Motor neuron (in vitro differentiated cells): ENCODE data around the gene CCL15. TPM values are rescaled to one million over a fixed set of nuclear protein-coding genes. Genes with fewer than 3 reads are reported as not detected.

ENCODE experiments used
- ATAC-seq, 8 experiments: fragments of 200-7000 bp; cut with Tn5 transposase; replicated peaks in 6 of 8; 2 replicates each; pipeline ENCODE4 v1.8.0; 2021; ENCODE audit warnings: mild to moderate bottlenecking in 8 of 8, moderate library complexity in 8 of 8
- H3K27ac ChIP-seq, 2 donors: fragments of 250-450 bp; sonication (Bioruptor Pico); 2 replicates each; pipeline ENCODE4 v1.9.0; 2021; ENCODE audit warnings: antibody characterized with exemption in 2 of 2, mild to moderate bottlenecking in 2 of 2, moderate library complexity in 1 of 2
- H3K4me1 ChIP-seq, 2 donors: fragments of 250-450 bp; sonication (Bioruptor Pico); replicated peaks in 1 of 2; 2 replicates each; pipeline ENCODE4 v1.6.1; 2021; ENCODE audit warnings: antibody characterized with exemption in 2 of 2, mild to moderate bottlenecking in 2 of 2, moderate library complexity in 1 of 2
- H3K4me3 ChIP-seq, 5 donors: fragments of 250-450 bp; sonication (Bioruptor Pico); 2 replicates each; pipeline ENCODE4 v1.9.0; 2021; ENCODE audit warnings: antibody characterized with exemption in 5 of 5, mild to moderate bottlenecking in 5 of 5, moderate library complexity in 4 of 5
- WGBS, 10 experiments: fragments of 450-650 bp; shearing (Covaris generic); methylation state at CpG; one replicate each; pipeline ENCODE4 v1.0.0; 2022; 5-methylcytosine and 5-hydroxymethylcytosine counted together
- in situ Hi-C, 9 experiments: fragments of 400-800 bp; cut with MboI; loops; one replicate each; pipeline ENCODE4 v1.15.0; 2021; ENCODE audit warnings: low sequenced_read_pairs in 9 of 9, low pct_unique_long_range_greater_than_20kb in 2 of 9; ENCODE audit not compliant: unreplicated experiment in 9 of 9
- total RNA-seq, 8 experiments: library from RNA; unstranded; fragments of 300-600 nt; gene quantifications; 2 replicates each; pipeline versions ENCODE4 v1.2.3 to v1.2.4, GENCODE V29; 2022

The CCL15 gene
- total RNA-seq, 8 experiments from 2014 or later = 0.21 to 0.47 (median 0.41) TPM; not detected in 5

GRCh38 chr17:35968520-35969054 lies 32.8 kb downstream of the CCL15 start:
- Histone ChIP-seq H3K27ac (no peak overlapping the region), H3K4me1 (no peaks in the 10 kb centered on the region), H3K4me3 (no peak overlapping the region)
- 0 to 78% (median 35%) methylated on average over 1 to 7 of the region's 10 CpGs for WGBS, 10 experiments
- in situ Hi-C loops = loop anchor here in 5 of 9 experiments (25.0 kb wide), 2 partner anchors 169 to 519 kb away; partner anchors contain the start of gene ZNHIT3 (in 4 of the 5)
- ATAC-seq = no peak

GRCh38 chr17:35965272-35965671 lies 36.1 kb downstream of the CCL15 start:
- WGBS, 10 experiments = 40 to 100% (median 84%) methylated on average over 1 to 7 of the region's 7 CpGs; no CpG with 5 or more reads in 1 of the 10 experiments
- Histone ChIP-seq H3K4me3 (no peak overlapping the region), H3K4me1 (no peaks in the 10 kb centered on the region), H3K27ac (no peak overlapping the region)
- in situ Hi-C loops = loop anchor here in 5 of 9 experiments (25.0 kb wide), 2 partner anchors 172 to 522 kb away; partner anchors contain the start of gene ZNHIT3 (in 4 of the 5)
- no peak for ATAC-seq

- Histone ChIP-seq H3K4me1 (no peaks in the 10 kb centered on the region), H3K27ac (no peak overlapping the region), H3K4me3 (no peak overlapping the region)
- 39 to 91% (median 78%) methylated on average over 1 to 6 of the region's 6 CpGs for WGBS, 10 experiments
- in situ Hi-C loops = loop anchor here in 5 of 9 experiments (25.0 kb wide), 2 partner anchors 174 to 524 kb away; partner anchors contain the start of gene ZNHIT3 (in 4 of the 5)
- ATAC-seq = no peak
Observed at GRCh38 chr17:35963663-35964062, 37.7 kb downstream of the CCL15 start.

GRCh38 chr17:35953720-35954119 lies 47.6 kb downstream of the CCL15 start:
- H3K4me3 ChIP-seq = no peak overlapping the region
- WGBS, 10 experiments = 20 to 80% (median 54%) methylated on average over 1 to 4 of the region's 7 CpGs; no CpG with 5 or more reads in 4 of the 10 experiments
- no peaks in the 10 kb centered on the region for H3K4me1 ChIP-seq
- in situ Hi-C loops = loop anchor here in 5 of 9 experiments (25.0 kb wide), 2 partner anchors 184 to 534 kb away; partner anchors contain the start of gene ZNHIT3 (in 4 of the 5)
- no peak for ATAC-seq
- H3K27ac ChIP-seq = no peak overlapping the region

GRCh38 chr17:35949401-35949800 lies 52.0 kb downstream of the CCL15 start:
- H3K27ac ChIP-seq = no peak overlapping the region
- 0 to 100% (median 40%) methylated on average over 1 to 3 of the region's 3 CpGs; no CpG with 5 or more reads in 2 of the 10 experiments for WGBS, 10 experiments
- H3K4me3 ChIP-seq = no peak overlapping the region
- peak in 1 of 8 experiments; percentile 20 for ATAC-seq
- in situ Hi-C loops = loop anchor here in 1 of 9 experiments (25.0 kb wide), 1 partner anchor 112 kb away; no protein-coding TSS in a partner anchor
- no peaks in the 10 kb centered on the region for H3K4me1 ChIP-seq

GRCh38 chr17:35948092-35948491 lies 53.3 kb downstream of the CCL15 start:
- in situ Hi-C loops = loop anchor here in 1 of 9 experiments (25.0 kb wide), 1 partner anchor 111 kb away; no protein-coding TSS in a partner anchor
- H3K27ac ChIP-seq = no peak overlapping the region
- no peak overlapping the region for H3K4me3 ChIP-seq
- 66 to 100% (median 81%) methylated on average over 1 to 7 of the region's 7 CpGs; no CpG with 5 or more reads in 1 of the 10 experiments for WGBS, 10 experiments
- no peaks in the 10 kb centered on the region for H3K4me1 ChIP-seq
- no peak for ATAC-seq

Other genes with a start within 250 kb of the CCL15 start
- gene GAS2L2, start 248.3 kb downstream of the CCL15 start, total RNA-seq = 1 to 10 TPM in 1 of 8 experiments, under 1 TPM in 5, not detected in 2; 0.08 to 1.8 (median 0.22) TPM
- under 1 TPM in 6 of 8 experiments, not detected in 2; 0.33 to 0.85 (median 0.63) TPM for gene C17orf50, start 240.7 kb downstream of the CCL15 start, total RNA-seq
- 10 to 100 TPM in 1 of 8 experiments, 1 to 10 TPM in 1, under 1 TPM in 3, not detected in 3; 0.09 to 11.1 (median 0.32) TPM for gene MMP28, start 205.9 kb downstream of the CCL15 start, total RNA-seq
- 100 to 1,000 TPM in 2 of 8 experiments, 10 to 100 TPM in 6; 40.6 to 190 (median 53.7) TPM for gene TAF15, start 192.1 kb downstream of the CCL15 start, total RNA-seq
- gene HEATR9, start 132.7 kb downstream of the CCL15 start, total RNA-seq = under 1 TPM in 5 of 8 experiments, not detected in 3; 0.08 to 0.18 (median 0.14) TPM
- under 1 TPM in 3 of 8 experiments, not detected in 5; 0.47 to 0.97 (median 0.51) TPM for gene CCL5, start 121.2 kb downstream of the CCL15 start, total RNA-seq
- 1 to 10 TPM in 2 of 8 experiments, under 1 TPM in 5, not detected in 1; 0.21 to 3.7 (median 0.76) TPM for gene RDM1, start 70.8 kb downstream of the CCL15 start, total RNA-seq
- under 1 TPM in 1 of 8 experiments, not detected in 7; 0.66 TPM for gene LYZL6, start 57.8 kb downstream of the CCL15 start, total RNA-seq
- gene CCL16, start 20.1 kb downstream of the CCL15 start, total RNA-seq = under 1 TPM in 1 of 8 experiments, not detected in 7; 0.24 TPM
- gene CCL14, start 14.8 kb downstream of the CCL15 start, total RNA-seq = under 1 TPM in 3 of 8 experiments, not detected in 5; 0.14 to 0.52 (median 0.15) TPM
- gene CCL23, start 16.4 kb upstream of the CCL15 start, total RNA-seq = not detected
- under 1 TPM in 4 of 8 experiments, not detected in 4; 0.29 to 0.73 (median 0.59) TPM for gene CCL18, start 62.7 kb upstream of the CCL15 start, total RNA-seq
- under 1 TPM in 2 of 8 experiments, not detected in 6; 0.13 to 0.24 TPM for gene CCL3, start 88.6 kb upstream of the CCL15 start, total RNA-seq
- gene CCL4, start 102.3 kb upstream of the CCL15 start, total RNA-seq = under 1 TPM in 4 of 8 experiments, not detected in 4; 0.13 to 0.52 (median 0.37) TPM
- gene TBC1D3B, start 175.1 kb upstream of the CCL15 start, total RNA-seq = 1 to 10 TPM in 7 of 8 experiments, under 1 TPM in 1; 0.57 to 3.8 (median 2.1) TPM
- gene CCL3L1, start 195.2 kb upstream of the CCL15 start, total RNA-seq = under 1 TPM in 3 of 8 experiments, not detected in 5; 0.14 to 0.24 (median 0.18) TPM
- gene CCL4L2, start 209.5 kb upstream of the CCL15 start, total RNA-seq = under 1 TPM in 4 of 8 experiments, not detected in 4; 0.31 to 0.81 (median 0.55) TPM